Astrocyte of the spinal cord (primary cell): ENCODE results near the gene CMSS1.

Experiments
- DNase-seq: peaks from one replicate; pipeline ENCODE4 v3.0.0; 2011; ENCODE audit warnings: low read depth, low spot score
- H3K4me3 ChIP-seq: 2 replicates; pipeline ENCODE4 v1.5.1; 2011; ENCODE audit warnings: low read depth, mild to moderate bottlenecking, low read length, moderate library complexity
- in situ Hi-C: cut with HindIII; loops from 2 replicates; pipeline ENCODE4 v1.10.0; 2017; ENCODE audit warnings: low sequenced_read_pairs
- TF ChIP-seq, protein P1 (sequence below): IDR thresholded peaks from 2 replicates; pipeline ENCODE4 v1.5.1; 2012; ENCODE audit warnings: low read depth, mild to moderate bottlenecking, low read length, inconsistent platforms

The CMSS1 gene

DNA sequence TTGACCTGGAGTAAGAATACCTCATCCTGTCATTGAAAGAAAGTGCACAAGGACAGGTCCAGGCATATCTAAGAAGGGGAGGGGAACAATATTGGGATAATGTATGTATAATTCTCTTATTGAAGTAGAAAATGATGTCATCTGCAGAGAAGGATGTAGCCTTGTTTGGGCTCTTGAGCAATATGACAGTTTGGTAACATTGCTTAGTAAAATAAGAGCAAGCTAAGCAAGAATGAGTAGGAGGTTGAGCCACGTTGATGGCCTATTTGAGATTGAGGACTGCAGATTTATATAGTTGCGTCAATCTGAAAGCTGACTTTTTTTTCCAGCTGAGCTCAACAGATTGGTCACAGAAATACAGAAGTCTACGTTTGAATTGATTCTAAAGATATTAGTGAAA lies 151.5 kb downstream of the CMSS1 start:
- H3K4me3 ChIP-seq, result no peak overlapping the region
- in situ Hi-C loops, result no loop called here
- TF ChIP-seq, protein P1, sequence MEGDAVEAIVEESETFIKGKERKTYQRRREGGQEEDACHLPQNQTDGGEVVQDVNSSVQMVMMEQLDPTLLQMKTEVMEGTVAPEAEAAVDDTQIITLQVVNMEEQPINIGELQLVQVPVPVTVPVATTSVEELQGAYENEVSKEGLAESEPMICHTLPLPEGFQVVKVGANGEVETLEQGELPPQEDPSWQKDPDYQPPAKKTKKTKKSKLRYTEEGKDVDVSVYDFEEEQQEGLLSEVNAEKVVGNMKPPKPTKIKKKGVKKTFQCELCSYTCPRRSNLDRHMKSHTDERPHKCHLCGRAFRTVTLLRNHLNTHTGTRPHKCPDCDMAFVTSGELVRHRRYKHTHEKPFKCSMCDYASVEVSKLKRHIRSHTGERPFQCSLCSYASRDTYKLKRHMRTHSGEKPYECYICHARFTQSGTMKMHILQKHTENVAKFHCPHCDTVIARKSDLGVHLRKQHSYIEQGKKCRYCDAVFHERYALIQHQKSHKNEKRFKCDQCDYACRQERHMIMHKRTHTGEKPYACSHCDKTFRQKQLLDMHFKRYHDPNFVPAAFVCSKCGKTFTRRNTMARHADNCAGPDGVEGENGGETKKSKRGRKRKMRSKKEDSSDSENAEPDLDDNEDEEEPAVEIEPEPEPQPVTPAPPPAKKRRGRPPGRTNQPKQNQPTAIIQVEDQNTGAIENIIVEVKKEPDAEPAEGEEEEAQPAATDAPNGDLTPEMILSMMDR, result no peak
- DNase-seq, result no peak

DNA sequence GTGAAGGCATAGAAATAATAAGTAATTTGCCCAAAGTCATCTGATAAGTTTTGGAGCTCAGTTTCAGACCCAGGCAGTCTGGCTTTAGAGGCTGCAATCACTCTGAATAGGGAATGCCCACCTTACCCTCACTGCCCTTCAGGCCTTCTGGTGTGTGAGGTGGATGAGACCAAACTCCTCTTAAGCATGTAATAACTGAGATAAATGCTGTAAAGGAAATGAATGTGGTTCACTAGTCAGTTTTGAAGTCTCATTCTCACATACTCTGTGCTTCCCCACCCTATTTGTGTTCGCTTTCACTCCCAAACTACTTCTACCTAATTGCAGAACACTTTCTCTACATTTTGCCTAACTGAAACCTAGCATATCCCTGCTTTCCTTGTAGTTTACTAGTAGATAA lies 152.5 kb downstream of the CMSS1 start:
- no peak overlapping the region for H3K4me3 ChIP-seq
- TF ChIP-seq, protein P1, result no peak
- in situ Hi-C loops, result no loop called here
- DNase-seq, result no peak

DNA sequence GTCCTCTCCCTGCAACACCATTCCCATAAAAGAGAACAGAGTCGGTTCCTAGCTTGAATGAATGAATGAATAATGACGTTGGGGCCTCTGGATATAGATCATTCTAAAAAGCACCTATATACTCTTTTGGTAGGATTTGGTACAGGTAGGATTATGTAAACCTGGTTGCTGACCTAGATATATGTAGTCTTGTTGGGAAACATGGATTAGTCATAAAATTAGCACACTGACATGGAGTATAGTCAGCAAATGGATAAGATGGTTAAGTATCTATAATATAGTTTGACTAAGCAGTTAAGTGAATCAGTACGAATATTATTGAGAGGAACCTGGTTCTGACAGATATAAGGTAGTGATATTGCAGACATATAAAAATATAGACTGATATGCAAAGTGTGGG lies 154.1 kb downstream of the CMSS1 start:
- no peak for DNase-seq
- H3K4me3 ChIP-seq, result no peak overlapping the region
- TF ChIP-seq, protein P1, result no peak
- in situ Hi-C loops, result no loop called here

DNA sequence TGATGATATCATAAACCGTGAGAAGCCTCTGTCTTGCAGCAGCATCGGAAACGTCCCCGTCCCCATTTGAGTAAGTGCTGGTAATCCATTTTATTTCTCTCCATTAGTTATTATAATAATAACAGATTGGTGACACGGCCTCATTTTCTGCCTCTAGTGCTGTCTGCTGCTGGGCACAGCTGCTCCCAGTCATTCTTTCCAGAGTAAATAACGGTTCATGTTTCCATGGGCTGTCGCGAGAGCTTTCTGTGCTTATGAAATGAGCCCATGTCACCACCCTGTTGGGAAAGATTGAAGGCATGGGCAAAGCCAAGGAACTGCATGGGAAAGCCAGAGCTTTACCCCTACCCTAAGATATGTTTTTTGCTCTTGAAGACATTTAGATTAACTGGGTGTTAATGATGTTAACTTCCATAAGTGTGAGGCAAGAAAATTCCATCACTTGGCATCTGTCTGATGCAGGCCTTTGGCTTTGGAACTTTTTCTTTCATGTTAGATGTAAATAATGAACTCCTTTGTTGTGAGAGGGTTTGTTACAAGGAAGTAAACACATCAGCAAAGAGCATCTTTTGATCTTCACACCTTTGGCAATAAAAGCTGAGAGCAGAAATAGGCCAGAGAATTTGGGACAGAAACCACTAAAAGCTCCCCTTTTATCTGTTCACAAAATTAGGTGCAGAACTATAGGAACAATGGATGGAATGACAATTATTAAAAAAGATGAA lies 154.9 kb downstream of the CMSS1 start:
- no peak for DNase-seq
- TF ChIP-seq, protein P1, result no peak
- in situ Hi-C loops, result no loop called here
- no peak overlapping the region for H3K4me3 ChIP-seq

DNA sequence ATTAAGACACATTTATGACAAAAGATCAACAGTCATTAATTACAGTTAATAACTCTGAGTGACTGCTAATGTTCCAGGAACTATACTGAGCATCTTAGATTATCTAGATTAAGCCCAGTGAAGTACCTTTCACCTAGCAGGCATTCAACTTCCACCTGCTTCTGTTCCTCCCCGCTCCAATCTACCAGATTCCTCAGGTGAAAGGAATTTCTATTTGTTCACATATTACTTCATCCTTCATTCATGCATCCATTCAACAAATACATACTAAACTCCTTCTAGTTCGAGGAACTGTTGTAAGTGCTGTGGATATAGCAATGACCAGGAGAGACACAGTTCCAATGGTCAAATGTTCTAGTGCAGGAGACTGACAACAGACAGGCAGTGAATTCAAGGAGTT lies 157.3 kb downstream of the CMSS1 start:
- no peak overlapping the region for H3K4me3 ChIP-seq
- no peak for DNase-seq
- TF ChIP-seq, protein P1, result no peak
- in situ Hi-C loops, result no loop called here

DNA sequence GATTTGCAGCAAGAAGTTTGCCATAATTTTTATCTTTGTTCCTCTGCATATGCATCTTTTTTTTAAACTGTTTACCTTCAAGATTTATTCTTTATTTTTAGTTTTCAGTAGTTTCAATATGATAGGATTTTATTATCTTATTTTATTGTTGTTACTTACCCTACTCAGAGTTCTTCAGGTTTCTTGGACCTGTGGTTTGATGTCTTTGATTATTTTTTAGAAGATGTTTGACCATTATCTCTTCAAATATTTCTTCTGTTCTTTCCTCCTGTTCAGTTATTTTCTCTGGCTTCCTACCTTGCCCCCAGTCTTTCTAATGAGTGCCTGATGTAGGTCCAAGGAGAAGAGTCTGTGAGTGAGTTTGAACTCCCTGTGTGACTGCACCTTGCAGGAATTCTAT lies 158.9 kb downstream of the CMSS1 start:
- no peak for DNase-seq
- in situ Hi-C loops, result no loop called here
- TF ChIP-seq, protein P1, result no peak
- H3K4me3 ChIP-seq, result no peak overlapping the region

DNA sequence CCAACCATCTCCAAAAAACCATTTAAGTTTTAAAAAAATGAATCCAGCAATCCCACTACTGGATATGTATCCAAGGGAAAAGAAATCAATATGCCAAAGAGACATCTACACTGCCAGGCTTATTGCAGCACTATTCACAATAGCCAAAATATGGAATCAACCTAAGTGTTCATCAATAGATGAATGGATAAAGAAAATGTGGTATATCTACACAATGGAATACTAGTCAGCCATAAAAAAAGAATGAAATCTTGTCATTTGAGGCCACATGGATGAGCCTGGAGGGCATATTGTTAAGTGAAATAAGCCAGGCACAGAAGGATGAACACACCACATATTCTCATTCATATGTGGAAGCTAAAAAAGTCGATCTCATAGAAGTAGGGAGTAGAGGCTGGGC lies 160.6 kb downstream of the CMSS1 start:
- in situ Hi-C loops, result no loop called here
- DNase-seq, result no peak

More for the DNA sequence above, 160.6 kb downstream of the CMSS1 start:
- no peak overlapping the region for H3K4me3 ChIP-seq
- TF ChIP-seq, protein P1, result no peak
